ENCODE measurements around the gene CYSLTR2.

DNA sequence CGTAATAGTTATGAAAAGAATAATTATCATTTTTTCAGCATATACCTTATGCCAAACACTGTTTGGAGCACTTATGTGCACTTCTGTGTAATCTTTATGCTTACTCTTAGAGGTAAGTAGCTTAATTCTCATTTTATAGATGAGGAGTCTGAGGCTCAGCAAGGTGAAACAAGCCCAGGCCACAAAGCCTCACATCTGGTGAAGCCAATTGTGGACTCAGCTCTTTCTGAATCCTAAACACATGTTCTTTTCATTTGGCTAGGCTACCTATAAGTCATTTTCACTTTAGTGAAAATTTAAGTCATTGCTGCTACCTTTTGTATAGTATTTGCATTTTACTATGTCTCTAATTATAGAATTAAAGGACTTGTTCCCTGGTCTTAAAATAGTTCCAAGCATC, 84.0 kb downstream of the CYSLTR2 start:
- TF ChIP-seq ZNF211 (tag by site-specific recombination; IDR thresholded peaks at IDR 0.05; ENCODE audit: low read depth) (no peak), ZBTB1 (tag by site-specific recombination; IDR thresholded peaks at IDR 0.05) (no peak), ZNF426 (tag by site-specific recombination; IDR thresholded peaks at IDR 0.05) (no peak)
- TF ChIP-seq, protein P1, sequence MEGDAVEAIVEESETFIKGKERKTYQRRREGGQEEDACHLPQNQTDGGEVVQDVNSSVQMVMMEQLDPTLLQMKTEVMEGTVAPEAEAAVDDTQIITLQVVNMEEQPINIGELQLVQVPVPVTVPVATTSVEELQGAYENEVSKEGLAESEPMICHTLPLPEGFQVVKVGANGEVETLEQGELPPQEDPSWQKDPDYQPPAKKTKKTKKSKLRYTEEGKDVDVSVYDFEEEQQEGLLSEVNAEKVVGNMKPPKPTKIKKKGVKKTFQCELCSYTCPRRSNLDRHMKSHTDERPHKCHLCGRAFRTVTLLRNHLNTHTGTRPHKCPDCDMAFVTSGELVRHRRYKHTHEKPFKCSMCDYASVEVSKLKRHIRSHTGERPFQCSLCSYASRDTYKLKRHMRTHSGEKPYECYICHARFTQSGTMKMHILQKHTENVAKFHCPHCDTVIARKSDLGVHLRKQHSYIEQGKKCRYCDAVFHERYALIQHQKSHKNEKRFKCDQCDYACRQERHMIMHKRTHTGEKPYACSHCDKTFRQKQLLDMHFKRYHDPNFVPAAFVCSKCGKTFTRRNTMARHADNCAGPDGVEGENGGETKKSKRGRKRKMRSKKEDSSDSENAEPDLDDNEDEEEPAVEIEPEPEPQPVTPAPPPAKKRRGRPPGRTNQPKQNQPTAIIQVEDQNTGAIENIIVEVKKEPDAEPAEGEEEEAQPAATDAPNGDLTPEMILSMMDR (tag by site-specific recombination; IDR thresholded peaks at IDR 0.05), result no peak

Measured in HEK293 (cell line).